Measurements from ENCODE around the gene MAPK4.

DNA sequence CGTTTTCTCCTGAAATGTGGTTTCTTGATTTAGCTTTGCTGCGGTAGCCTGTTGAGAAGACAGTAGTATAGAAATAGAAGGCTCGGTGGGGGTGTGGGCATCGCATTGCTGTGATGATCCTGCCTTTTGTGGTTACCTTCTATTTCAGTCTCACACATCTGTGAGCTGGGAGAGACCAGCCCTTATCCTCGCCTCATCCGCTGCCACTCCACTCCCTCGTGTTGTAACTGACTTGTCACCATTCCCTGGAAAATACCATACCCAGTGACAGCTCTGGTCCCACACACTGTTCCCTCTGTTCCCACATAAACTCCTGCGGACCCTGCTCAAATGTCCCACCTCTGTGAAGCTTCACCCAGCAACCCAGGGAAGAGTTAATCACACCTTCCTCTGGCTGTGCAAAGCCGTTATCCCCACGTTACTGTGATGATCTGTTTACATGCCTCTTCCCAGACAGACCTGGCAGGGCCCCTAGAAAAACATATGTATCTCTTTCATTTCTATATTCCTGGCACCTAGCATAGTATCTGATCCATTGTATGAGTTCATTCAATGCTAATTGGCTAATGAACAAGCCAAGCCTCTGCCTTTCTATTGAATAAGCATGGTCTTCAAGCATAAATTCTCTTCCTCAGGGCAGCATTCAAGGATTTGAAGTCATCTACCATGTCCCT, 114.6 kb downstream of the MAPK4 start:
- TF ChIP-seq, protein P1, sequence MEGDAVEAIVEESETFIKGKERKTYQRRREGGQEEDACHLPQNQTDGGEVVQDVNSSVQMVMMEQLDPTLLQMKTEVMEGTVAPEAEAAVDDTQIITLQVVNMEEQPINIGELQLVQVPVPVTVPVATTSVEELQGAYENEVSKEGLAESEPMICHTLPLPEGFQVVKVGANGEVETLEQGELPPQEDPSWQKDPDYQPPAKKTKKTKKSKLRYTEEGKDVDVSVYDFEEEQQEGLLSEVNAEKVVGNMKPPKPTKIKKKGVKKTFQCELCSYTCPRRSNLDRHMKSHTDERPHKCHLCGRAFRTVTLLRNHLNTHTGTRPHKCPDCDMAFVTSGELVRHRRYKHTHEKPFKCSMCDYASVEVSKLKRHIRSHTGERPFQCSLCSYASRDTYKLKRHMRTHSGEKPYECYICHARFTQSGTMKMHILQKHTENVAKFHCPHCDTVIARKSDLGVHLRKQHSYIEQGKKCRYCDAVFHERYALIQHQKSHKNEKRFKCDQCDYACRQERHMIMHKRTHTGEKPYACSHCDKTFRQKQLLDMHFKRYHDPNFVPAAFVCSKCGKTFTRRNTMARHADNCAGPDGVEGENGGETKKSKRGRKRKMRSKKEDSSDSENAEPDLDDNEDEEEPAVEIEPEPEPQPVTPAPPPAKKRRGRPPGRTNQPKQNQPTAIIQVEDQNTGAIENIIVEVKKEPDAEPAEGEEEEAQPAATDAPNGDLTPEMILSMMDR (conservative IDR thresholded peaks at IDR 0.05; ENCODE audit: low read depth, low read length): no peak
- no peak for TF ChIP-seq ELK1 (IDR thresholded peaks at IDR 0.05; ENCODE audit: borderline replicate concordance, low read depth, low read length)
